Lung (tissue), 12 donors: ENCODE measurements around the gene LYPD6B. TPM values are rescaled to one million over a fixed set of nuclear protein-coding genes. Genes with fewer than 3 reads are reported as not detected.
A peak's percentile ranks its signal among the peaks of the same experiment; 100 is the strongest.

ENCODE experiments used
- ATAC-seq: fragments of 200-7000 bp; cut with Tn5 transposase; one replicate; pipeline ENCODE4 v1.9.1; 2020; ENCODE audit warnings: moderate number of reproducible peaks; ENCODE audit not compliant: insufficient read depth, low FRiP score
- DNase-seq, 3 donors: peaks; one replicate each; pipeline ENCODE4 v3.0.0-alpha.2; 2013 to 2017
- H3K27ac ChIP-seq, 2 donors: one replicate each; pipeline ENCODE4 v1.5.1; 2013; ENCODE audit warnings: mild to moderate bottlenecking in 2 of 2, moderate library complexity in 2 of 2, control low read depth in 1 of 2, inconsistent platforms in 1 of 2, low read depth in 1 of 2, low read length in 1 of 2
- H3K27me3 ChIP-seq, 3 donors: one replicate each; pipeline ENCODE4 v1.5.1; 2013; ENCODE audit warnings: low read length in 2 of 3; ENCODE audit not compliant: control insufficient read depth in 3 of 3, insufficient read depth in 3 of 3
- H3K36me3 ChIP-seq, 4 donors: one replicate each; pipeline ENCODE4 v1.5.1; 2013; ENCODE audit warnings: low read length in 4 of 4, mild to moderate bottlenecking in 1 of 4, moderate library complexity in 1 of 4; ENCODE audit not compliant: control insufficient read depth in 4 of 4, insufficient read depth in 4 of 4
- H3K4me1 ChIP-seq, 5 donors: one replicate each; pipeline ENCODE4 v1.5.1; 2013; ENCODE audit warnings: low read length in 5 of 5, mild to moderate bottlenecking in 2 of 5, moderate library complexity in 1 of 5; ENCODE audit not compliant: control insufficient read depth in 5 of 5, insufficient read depth in 5 of 5
- H3K4me3 ChIP-seq: one replicate; pipeline ENCODE4 v1.5.1; 2013; ENCODE audit warnings: mild to moderate bottlenecking, control low read depth, moderate library complexity
- H3K9ac ChIP-seq, 2 donors: one replicate each; pipeline ENCODE4 v1.5.1; 2013; ENCODE audit warnings: low read length in 2 of 2, control low read depth in 1 of 2; ENCODE audit not compliant: insufficient read depth in 1 of 2
- H3K9me3 ChIP-seq, 4 donors: one replicate each; pipeline ENCODE4 v1.5.1; 2013; ENCODE audit warnings: low read length in 3 of 4, mild to moderate bottlenecking in 1 of 4, moderate library complexity in 1 of 4; ENCODE audit not compliant: control insufficient read depth in 4 of 4, insufficient read depth in 3 of 4
- CTCF ChIP-seq: IDR thresholded peaks from 2 replicates; pipeline ENCODE4 v1.5.1; 2012; ENCODE audit warnings: mild to moderate bottlenecking; ENCODE audit errors: control extremely low read depth, extremely low read depth
- WGBS, 2 donors: extraction: QIAGEN DNeasy Blood & Tissue Kit; methylation state at CpG; one replicate each; pipeline ENCODE4 v1.1.7; 2013; 5-methylcytosine and 5-hydroxymethylcytosine counted together
- polyA plus RNA-seq, 2 donors: library from polyadenylated mRNA; stranded (reverse); fragments of 200-250 nt; gene quantifications; one replicate each; pipeline ENCODE4 v1.2.1, GENCODE V29; 2013
- total RNA-seq, 2 donors: library from RNA; depleted of rRNA in 1 of 2; stranded (reverse); fragments of >200 nt in 1 of 2; gene quantifications; one replicate each; pipeline ENCODE4 v1.2.1, GENCODE V29; 2014 to 2021
- donor health status: control.
- donor health status: control.
- donor health status: Bipolar disorder and iron deficiency.
- donor health status: healthy.
- donor health status: DM: yes; HTN: yes; CAD: no.

The LYPD6B gene
- total and polyA plus RNA-seq, 4 donors, result 2.5 to 12.4 (median 3.4) TPM

DNA sequence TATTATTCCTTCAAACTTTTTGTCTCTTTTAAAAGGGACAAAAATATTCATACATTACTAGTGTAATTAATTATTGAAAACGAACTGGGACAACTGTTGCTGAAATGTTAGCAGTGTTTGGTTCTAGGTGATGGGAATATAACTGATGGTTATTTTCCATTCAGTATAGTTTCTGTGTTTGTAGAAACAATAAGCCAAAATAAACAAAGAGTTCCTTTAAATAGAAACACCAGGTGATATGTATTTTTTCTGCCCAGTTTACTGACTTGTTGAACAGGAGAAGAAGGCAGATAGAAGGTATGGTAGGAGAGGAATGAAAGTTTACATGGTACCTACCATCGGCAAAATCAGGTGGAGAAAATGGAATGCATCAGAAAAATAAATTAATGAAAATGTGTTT is 74.2 kb downstream of the LYPD6B start:
- Histone ChIP-seq H3K27me3 (no peaks in the 10 kb centered on the region), H3K4me3 (no peak overlapping the region), H3K9ac (no peak overlapping the region), H3K27ac (no peak overlapping the region), H3K36me3 (no peaks in the 10 kb centered on the region), H3K9me3 (peaks cover 0 to 2% (median 0%) of the 10 kb centered on the region in 4 donors), H3K4me1 (no peaks in the 10 kb centered on the region)
- ATAC-seq, result no peak
- DNase-seq, result no peak
- no peak for TF ChIP-seq CTCF
- WGBS, 2 donors, result 83 to 88% methylated on average over 2 of the region's 2 CpGs

GRCh38 chr2:149115781-149116180 is 77.3 kb downstream of the LYPD6B start:
- Histone ChIP-seq H3K36me3 (no peaks in the 10 kb centered on the region), H3K27me3 (no peaks in the 10 kb centered on the region), H3K4me1 (peaks cover 0 to 9% (median 0%) of the 10 kb centered on the region in 5 donors), H3K27ac (no peak overlapping the region), H3K9ac (no peak overlapping the region), H3K9me3 (peaks cover 0 to 2% (median 0%) of the 10 kb centered on the region in 4 donors), H3K4me3 (no peak overlapping the region)
- 91 to 95% methylated on average over 5 of the region's 5 CpGs for WGBS, 2 donors
- ATAC-seq (no peak), DNase-seq (no peak)
- TF ChIP-seq CTCF, result no peak

DNA sequence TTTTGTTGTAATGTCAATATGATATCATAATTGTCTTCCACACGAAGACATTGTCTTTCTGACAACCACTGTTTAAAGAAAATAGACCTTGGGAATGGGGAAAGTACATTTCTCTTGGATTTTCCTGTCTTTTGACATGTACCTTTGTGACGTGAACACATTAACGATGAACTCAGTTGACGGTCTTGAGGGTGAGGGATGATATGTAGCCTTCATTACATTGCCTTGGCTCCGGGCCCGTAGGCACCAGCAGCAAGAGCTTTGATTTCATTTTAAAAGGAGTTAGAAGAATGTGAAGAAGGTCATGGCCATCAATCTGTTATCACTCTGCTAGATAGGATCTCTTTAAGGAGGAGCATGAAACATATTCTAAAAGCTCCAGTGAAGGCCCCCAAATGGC is 80.9 kb downstream of the LYPD6B start:
- Histone ChIP-seq H3K4me3 (no peak overlapping the region), H3K9me3 (no peaks in the 10 kb centered on the region), H3K36me3 (no peaks in the 10 kb centered on the region), H3K27me3 (no peaks in the 10 kb centered on the region), H3K9ac (no peak overlapping the region), H3K4me1 (peaks cover 0 to 13% (median 0%) of the 10 kb centered on the region in 5 donors), H3K27ac (no peak overlapping the region)
- no peak for TF ChIP-seq CTCF
- WGBS, 2 donors, result 69 to 80% methylated on average over 6 of the region's 6 CpGs
- ATAC-seq (no peak), DNase-seq (peak in 1 of 3 donors; percentile 46)

GRCh38 chr2:149122516-149122915 is 84.0 kb downstream of the LYPD6B start:
- ATAC-seq (no peak), DNase-seq (peak; percentile 58 to 73 (median 65))
- no peak for TF ChIP-seq CTCF
- Histone ChIP-seq H3K9ac (no peak overlapping the region), H3K4me3 (no peak overlapping the region), H3K9me3 (no peaks in the 10 kb centered on the region), H3K27ac (no peak overlapping the region), H3K4me1 (peaks cover 0 to 17% (median 0%) of the 10 kb centered on the region in 5 donors), H3K36me3 (no peaks in the 10 kb centered on the region), H3K27me3 (no peaks in the 10 kb centered on the region)
- WGBS, 2 donors, result 79 to 88% methylated on average over 2 of the region's 2 CpGs
